ENCODE measurements around the gene JAM3.

GRCh38 chr11:134173296-134173695, 104.4 kb downstream of the JAM3 start:
- TF ChIP-seq CTCF (conservative IDR thresholded peaks at IDR 0.05), result no peak
- no peak for TF ChIP-seq ZFX (IDR thresholded peaks at IDR 0.05)

Measured in C4-2B (cell line).